Medulla oblongata (tissue), 1 donor: ENCODE data around the gene SPSB1.

ENCODE experiments used
- DNase-seq: peaks from one replicate; pipeline ENCODE4 v3.0.0-alpha.2; 2015; ENCODE audit errors: extremely low spot score

The SPSB1 gene

DNA sequence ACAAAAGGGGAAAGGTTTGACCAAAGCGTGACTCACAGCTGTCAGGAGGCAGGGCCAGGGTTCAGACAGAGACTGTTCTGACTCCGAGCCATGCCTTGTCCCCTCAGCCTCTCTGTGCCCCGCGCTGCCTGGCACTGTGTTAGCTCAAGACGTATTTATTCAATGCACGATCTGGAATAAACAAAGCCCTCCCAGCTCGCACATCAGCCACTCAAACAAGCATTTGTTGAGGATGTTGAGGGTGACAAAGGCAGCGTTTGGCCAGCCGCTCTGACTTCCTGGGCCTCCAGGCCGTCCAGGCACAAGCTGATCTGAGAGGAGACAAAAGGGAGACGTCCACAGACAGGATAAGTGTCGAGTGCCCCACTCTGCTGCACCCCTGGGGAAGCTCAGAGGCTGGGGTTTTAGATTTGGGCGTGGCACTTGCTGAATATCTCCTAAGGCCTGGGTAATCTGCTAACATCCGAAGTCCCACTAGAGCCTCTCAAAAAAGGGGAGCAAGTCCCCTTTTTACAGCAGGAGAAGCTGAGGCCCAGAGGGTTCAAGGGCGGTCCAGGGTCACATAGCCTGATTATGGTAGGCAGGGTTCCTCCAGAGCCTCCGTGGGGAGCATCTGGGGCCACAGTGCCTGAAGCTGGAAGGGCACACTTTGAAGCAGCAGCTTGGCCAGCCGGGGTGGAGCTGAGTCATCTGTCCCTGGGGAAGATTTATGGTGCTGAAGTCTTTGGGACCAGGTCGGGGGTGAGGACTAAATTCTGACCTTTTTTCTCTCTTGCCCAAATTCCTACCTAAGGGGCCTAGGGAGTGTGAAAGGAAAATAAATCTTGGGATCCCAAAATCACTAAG, 95.9 kb downstream of the SPSB1 start:
- DNase-seq: peak; percentile 97

GRCh38 chr1:9389968-9390367, 97.3 kb downstream of the SPSB1 start:
- no peak for DNase-seq

- DNase-seq: no peak
Observed at GRCh38 chr1:9391620-9392019, 98.9 kb downstream of the SPSB1 start.

DNA sequence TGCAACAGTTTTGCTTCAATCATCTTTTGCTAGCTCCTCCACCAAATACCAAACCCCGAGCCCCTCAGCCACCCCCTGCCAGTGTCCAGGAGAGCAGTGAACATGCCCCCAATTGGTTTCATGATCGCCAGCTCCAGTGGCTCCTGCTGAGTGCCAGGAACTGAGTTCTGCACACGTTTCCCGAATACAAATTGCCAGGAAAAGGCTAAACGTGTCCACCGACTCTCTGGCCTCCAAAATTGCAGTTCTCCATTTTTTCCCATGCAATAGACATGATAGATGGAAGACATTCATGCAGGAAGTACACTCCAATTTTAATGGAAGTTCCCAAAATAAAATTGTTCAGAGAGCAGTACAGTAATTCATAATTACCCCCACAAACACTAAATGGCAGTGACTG, 101.3 kb downstream of the SPSB1 start:
- no peak for DNase-seq

- DNase-seq: no peak
Observed at GRCh38 chr1:9395018-9395417, 102.3 kb downstream of the SPSB1 start.

DNA sequence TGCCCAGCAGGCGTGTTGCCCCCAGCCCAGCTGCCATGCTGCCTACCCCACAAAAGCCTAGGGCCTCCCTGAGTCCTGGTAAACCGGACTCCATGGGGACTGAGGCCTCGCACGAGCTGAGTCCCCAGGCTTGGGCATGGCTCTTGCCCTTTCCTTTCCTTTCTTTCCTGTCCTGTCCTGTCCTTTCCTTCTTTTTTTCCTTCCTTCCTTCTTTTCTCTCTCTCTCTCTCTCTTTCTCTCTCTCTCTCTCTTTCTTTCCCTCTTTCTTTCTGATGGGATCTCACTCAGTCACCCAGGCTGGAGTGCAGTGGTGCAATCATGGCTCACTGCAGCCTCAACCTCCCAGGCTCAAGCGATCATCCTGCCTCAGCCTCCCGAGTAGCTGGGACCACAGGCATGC, 104.4 kb downstream of the SPSB1 start:
- DNase-seq: no peak

GRCh38 chr1:9397997-9398526, 105.4 kb downstream of the SPSB1 start:
- DNase-seq: no peak

GRCh38 chr1:9399510-9400424, 107.1 kb downstream of the SPSB1 start:
- peak; percentile 48 for DNase-seq

GRCh38 chr1:9400425-9401079, 107.9 kb downstream of the SPSB1 start:
- no peak for DNase-seq

DNA sequence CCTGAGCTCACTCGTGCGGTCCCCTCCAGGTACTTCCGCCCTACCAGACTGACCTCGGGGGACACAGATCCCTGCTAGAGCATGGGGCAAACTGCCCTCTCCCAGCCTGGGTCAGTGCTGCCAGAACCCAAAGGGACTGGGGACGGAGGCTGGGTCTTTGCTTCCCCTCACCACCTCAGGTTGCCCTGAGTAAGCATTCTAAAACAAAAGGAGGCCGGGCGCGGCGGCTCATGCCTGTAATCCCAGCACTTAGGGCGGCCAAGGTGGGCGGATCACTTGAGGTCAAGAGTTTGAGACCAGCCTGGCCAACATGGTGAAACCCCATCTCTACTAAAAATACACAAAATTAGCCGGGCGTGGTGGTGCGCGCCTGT, 108.4 kb downstream of the SPSB1 start:
- no peak for DNase-seq

DNA sequence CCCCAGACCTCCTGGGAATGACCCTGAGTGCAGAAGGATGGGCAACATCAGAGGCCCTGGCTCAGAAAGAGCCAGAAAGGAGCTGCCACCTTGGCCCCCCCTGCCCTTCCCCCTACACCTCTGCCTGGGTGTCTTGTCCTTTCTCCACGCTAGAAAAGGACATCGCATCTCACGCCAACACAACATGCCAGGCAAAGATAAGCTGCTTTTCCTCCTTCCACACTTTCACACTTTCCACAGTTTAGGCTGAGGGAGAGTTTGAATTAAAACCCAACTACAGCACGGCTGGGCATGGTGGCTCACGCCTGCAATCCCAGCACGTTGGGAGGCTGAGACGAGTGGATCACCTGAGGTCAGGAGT, 109.5 kb downstream of the SPSB1 start:
- no peak for DNase-seq

- no peak for DNase-seq
Observed at GRCh38 chr1:9402717-9403225, 110.1 kb downstream of the SPSB1 start.

GRCh38 chr1:9404117-9404914, 111.6 kb downstream of the SPSB1 start:
- no peak for DNase-seq

DNA sequence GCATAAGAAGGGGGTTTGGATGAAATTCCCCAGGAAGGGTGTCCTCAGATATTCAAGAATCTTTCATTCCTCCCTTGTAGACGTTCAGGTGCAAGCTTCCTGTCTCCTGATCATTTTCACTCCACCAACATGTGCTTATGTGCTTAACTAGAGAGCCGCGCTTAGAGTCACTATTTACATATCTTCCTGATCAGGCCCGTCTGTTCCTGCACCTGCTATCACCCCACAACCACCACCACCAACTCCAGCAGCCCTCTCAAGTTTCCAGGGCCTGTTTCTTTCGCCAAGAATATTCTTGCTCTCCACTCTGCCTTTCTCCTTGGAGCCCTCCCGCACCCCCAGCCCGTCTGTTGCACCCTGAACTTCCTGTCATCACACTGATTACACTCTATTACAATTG, 113.4 kb downstream of the SPSB1 start:
- no peak for DNase-seq

DNA sequence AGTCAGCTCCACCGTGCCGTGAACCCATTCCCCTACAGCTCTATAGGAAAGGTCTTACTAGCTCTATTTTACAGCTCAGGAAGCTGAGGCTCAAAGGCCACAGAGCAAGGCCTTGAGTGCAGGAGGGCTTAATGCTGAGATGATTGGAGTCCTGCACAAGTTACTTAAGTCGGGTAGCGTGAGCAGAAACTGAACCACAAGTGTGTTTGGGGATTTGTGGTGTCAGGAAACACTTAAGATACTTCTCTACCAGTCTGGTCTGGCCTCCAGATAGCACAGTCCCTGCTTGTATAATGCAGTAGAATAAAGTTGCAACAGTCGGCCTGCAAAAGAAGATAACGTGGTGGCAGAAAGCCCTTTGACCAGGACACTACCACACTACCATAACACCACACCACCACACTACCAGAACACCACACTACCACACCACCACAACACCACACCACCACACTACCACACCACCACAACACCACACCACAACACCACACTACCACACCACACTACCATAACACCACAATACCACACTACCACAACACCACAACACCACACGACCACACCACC, 118.1 kb downstream of the SPSB1 start:
- no peak for DNase-seq

- DNase-seq: no peak
Observed at GRCh38 chr1:9413071-9413876, 120.6 kb downstream of the SPSB1 start.

DNA sequence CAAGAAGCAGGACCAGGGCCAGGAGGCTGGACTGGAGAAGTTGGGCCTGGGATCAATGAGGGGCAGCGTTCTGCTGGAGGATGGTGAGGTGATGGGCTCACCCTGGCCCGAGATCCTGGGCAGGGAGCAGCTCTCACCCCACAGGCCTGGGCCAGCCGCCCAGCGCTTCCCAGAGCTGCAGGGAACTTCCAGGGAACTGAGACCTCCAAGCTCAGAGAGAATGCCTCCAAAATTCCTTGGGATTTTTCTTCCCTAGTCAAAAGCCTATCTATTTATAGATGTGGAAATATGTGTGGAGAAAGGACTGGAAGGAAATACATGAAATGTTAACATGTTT, 121.2 kb downstream of the SPSB1 start:
- no peak for DNase-seq

DNA sequence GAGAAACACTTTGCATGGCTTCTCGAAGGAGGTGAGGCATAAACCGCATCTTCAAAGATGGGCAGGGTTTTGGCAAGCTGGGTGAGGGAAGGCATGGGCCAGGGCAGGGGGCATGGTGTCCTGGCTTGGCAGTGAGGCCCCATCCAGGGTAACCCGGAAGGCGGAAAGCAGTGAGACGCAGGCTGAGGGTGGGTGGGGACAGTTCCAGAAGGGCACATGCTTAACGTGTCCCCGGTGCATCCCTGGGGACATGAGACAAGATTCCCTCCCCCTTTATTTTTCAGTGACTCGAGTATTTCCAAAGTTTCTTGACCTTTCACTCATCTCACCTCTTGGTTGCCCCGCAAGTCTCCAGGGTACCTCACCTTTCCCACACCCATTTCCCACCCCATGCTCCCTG, 123.8 kb downstream of the SPSB1 start:
- no peak for DNase-seq

DNA sequence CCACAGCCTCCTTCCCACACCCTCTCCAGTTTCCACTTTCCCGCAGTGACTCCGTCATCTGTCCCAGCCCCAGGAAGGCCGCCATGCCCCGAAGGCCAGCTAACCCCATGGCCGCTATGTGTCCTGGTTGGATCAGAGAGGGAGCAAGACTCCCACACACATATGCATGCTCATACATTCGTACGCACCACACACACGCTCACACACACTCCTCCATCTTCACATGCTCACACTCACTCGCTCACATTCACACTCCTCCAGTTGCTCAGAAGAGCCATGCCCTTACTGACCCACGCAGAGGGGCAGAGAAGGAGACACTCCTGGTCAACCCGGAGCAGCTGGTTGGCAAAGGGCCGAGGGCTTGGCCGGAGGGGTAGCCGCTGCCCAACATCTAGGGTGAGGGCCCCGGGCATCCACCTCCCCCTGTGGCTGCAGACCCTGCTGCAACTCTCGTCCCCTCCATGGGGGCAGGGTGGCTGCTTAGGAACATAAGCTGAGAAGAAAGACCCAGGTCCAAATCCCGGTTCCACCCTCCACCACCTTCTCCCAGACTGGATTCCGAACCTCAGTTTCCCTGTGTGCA, 124.3 kb downstream of the SPSB1 start:
- DNase-seq: no peak

DNA sequence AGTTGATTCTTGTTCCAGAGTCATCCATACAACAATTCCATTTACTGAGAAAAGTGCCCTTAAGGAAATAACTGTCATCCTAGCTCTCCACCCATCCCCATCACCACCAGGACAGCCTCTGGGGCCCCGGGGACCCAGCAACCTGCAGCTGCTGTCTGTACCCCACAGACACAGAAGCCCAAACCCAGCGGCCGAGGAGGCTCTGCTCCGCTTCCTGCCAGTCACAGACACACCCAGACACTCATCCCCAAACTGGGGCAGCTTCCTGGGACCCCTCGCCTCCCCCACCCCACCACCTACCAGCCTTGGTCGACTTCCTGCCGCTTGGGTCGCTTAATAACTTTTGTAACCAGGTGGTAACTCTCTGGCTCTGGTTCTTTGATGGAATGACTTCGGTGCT, 125.0 kb downstream of the SPSB1 start:
- no peak for DNase-seq
